Epithelial cell of esophagus (primary cell): ENCODE data around the gene F2R.

Source experiments
- DNase-seq: peaks from one replicate; pipeline ENCODE4 v3.0.0; 2010; ENCODE audit warnings: low read depth
- H3K4me3 ChIP-seq: 2 replicates; pipeline ENCODE4 v1.5.1; 2011; ENCODE audit warnings: mild to moderate bottlenecking, low read length, control low read depth
- TF ChIP-seq, protein P1 (sequence below): IDR thresholded peaks from 2 replicates; pipeline ENCODE4 v1.5.1; 2011; ENCODE audit warnings: low read depth, mild to moderate bottlenecking, low read length, control low read depth, inconsistent platforms; ENCODE audit not compliant: insufficient read depth; ENCODE audit errors: missing control alignments

F2R gene

DNA sequence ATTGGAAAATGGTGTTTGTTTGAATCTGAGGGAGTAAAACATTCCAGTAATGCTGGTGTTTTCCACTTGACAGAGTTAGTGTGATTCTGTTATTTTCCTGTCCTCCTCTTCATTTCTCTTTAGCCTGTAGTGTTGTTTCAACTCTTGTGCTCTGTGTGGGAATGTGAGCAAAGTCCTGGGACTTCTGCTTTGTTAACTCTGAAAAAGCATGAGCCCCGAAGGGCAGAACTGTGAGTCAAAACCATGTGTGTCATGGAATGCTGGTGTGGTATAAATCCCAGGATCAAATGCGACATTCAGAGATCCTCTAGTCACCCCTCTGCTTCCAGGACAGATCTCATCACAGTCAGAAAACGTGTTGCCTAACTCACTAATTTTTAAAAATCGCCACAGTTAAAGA, 8.9 kb downstream of the F2R start:
- H3K4me3 ChIP-seq = no peak overlapping the region
- TF ChIP-seq, protein P1, sequence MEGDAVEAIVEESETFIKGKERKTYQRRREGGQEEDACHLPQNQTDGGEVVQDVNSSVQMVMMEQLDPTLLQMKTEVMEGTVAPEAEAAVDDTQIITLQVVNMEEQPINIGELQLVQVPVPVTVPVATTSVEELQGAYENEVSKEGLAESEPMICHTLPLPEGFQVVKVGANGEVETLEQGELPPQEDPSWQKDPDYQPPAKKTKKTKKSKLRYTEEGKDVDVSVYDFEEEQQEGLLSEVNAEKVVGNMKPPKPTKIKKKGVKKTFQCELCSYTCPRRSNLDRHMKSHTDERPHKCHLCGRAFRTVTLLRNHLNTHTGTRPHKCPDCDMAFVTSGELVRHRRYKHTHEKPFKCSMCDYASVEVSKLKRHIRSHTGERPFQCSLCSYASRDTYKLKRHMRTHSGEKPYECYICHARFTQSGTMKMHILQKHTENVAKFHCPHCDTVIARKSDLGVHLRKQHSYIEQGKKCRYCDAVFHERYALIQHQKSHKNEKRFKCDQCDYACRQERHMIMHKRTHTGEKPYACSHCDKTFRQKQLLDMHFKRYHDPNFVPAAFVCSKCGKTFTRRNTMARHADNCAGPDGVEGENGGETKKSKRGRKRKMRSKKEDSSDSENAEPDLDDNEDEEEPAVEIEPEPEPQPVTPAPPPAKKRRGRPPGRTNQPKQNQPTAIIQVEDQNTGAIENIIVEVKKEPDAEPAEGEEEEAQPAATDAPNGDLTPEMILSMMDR = no peak
- DNase-seq = peak; percentile 70

DNA sequence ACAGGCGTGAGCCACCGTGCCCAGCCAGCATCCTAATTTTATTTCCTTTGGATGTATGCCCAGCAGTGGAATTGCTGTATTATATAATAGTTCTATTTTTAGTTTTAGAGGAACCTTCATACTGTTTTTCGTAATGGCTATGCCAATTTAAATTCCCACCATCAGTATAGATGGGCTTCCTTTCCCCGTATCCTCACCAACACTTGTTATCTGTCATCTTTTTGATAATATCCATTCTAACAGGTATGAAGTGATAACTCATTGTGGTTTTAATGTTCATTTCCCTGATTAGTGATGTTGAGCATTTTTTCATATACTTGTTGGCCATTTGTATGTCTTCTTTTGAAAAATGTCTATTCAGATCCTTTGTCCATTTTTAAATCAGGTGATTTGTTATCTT, 13.0 kb downstream of the F2R start:
- TF ChIP-seq, protein P1 = no peak
- H3K4me3 ChIP-seq = no peak overlapping the region
- DNase-seq = no peak

DNA sequence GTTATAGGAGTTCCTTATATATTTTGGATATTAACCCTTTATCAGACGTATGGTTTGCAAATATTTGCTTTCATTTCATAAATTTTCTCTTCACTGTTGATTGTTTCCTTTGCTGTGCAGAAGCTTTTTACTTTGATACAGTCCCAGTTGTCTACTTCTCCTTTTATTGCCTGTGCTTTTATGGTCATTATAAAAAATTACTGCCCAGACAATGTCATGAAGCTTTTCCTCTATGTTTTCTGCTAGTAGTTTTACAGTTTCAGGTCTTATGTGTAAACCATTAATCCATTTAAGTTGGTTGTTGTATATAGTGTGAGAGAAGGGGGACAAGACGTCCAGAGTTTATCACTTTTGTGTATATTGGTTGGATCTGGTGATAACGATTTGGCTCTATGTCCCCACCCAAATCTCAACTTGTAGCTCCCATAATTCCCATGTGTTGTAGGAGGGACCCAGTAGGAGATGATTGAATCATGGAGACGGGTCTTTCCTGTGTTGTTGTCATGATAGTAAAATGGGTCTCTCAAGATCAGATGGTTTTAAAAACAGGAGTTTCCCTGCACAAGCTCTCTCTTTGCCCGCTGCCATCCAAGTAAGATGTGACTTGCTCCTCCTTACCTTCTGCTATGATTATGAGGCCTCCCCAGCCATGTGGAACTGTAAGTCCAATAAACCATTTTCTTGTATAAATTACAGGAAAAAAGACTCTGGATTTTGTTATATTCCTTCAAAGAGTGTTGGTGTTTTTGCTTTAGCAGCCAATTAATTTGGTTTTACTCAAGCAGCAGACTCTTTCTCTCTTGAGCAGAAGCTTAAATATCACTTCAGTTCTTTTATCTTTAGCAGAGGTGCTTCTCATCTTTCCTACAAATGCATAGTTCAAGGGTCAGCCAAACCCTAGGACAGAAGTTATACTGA, 13.7 kb downstream of the F2R start:
- H3K4me3 ChIP-seq = no peak overlapping the region
- TF ChIP-seq, protein P1 = no peak
- no peak for DNase-seq

DNA sequence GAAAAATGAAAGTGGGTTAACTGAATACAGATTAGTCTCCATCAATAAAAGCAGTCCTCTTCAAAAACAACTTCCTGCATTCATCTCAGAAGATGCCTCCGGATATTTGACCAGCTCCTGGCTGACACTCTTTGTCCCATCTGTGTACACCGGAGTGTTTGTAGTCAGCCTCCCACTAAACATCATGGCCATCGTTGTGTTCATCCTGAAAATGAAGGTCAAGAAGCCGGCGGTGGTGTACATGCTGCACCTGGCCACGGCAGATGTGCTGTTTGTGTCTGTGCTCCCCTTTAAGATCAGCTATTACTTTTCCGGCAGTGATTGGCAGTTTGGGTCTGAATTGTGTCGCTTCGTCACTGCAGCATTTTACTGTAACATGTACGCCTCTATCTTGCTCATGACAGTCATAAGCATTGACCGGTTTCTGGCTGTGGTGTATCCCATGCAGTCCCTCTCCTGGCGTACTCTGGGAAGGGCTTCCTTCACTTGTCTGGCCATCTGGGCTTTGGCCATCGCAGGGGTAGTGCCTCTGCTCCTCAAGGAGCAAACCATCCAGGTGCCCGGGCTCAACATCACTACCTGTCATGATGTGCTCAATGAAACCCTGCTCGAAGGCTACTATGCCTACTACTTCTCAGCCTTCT, 16.6 kb downstream of the F2R start:
- no peak overlapping the region for H3K4me3 ChIP-seq
- DNase-seq = no peak
- TF ChIP-seq, protein P1 = no peak

DNA sequence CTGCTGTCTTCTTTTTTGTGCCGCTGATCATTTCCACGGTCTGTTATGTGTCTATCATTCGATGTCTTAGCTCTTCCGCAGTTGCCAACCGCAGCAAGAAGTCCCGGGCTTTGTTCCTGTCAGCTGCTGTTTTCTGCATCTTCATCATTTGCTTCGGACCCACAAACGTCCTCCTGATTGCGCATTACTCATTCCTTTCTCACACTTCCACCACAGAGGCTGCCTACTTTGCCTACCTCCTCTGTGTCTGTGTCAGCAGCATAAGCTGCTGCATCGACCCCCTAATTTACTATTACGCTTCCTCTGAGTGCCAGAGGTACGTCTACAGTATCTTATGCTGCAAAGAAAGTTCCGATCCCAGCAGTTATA, 17.1 kb downstream of the F2R start:
- no peak for DNase-seq
- TF ChIP-seq, protein P1 = no peak
- H3K4me3 ChIP-seq = no peak overlapping the region

DNA sequence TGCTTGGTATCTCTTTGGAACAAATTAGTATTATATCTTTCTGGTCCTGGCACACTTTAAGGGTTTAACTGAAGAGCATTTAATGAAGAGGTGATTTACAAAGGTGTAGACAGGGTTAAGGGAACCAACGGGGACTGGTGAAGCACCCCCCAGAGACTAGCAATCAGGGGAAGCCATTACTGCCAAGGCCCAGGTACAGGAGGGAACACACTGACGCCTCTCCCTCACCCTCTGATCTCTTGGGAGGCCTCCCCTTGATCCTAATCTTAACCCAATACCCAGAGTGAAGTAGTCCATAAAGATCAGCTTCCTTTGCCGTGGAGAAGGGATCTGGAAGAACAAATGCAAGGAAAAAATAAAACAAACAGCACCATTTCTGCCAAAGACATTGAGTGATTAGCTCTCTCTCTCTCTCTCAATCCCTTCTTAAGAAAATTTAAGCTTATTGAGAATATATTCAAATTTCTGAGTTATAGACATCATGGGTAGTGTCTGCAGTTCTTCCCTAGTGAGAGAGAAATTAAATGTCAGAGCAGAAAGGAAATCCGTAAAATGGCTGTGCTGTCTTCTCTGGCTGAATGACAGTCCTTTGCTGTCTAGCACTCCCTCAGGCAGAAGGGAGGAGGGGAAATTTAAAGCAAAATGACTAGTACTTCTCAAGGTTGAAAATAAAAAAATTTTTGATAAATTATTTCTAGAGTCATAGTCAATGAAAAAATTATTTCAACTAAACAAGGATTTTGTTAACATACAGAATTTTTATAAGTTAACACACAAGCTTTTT, 20.0 kb downstream of the F2R start:
- H3K4me3 ChIP-seq = no peak overlapping the region
- TF ChIP-seq, protein P1 = no peak
- DNase-seq = no peak
